Nucleus accumbens (tissue), 56 donors: ENCODE measurements around the gene FRMD1.

Experiments
- DNase-seq, 56 donors: peaks; one replicate each; lab custom pipeline; 2025; lab: John Stamatoyannopoulos, UW

The FRMD1 gene

DNA sequence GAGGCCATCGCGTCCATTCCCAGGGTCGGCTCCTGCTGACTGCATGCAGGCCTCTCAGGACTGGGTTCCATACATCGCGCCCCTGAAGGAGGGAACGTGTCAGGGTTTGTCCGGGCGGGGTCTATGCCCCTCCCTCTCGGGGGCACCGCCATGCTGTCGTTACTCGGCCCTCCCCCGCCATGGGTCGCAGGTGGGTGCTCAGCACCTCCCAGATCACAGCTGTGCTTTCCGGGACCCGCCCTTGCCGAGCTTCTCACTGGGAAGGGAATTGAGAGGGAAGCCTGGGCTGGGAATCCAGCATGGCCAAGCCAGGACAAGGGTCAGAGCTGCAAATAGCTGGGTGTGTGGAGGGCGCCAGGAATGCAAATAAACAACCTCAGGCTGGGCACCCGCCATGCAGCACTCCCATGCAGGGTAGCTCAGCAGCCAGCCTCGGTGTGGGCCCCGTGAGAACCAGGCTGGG lies at the start of gene FRMD1:
Gene FRMD1, minus strand, starts transcription at position 270 of the 463 bp plus-strand sequence. Its CDS starts 118 bp downstream, at position 152.
- DNase-seq: no peak

DNA sequence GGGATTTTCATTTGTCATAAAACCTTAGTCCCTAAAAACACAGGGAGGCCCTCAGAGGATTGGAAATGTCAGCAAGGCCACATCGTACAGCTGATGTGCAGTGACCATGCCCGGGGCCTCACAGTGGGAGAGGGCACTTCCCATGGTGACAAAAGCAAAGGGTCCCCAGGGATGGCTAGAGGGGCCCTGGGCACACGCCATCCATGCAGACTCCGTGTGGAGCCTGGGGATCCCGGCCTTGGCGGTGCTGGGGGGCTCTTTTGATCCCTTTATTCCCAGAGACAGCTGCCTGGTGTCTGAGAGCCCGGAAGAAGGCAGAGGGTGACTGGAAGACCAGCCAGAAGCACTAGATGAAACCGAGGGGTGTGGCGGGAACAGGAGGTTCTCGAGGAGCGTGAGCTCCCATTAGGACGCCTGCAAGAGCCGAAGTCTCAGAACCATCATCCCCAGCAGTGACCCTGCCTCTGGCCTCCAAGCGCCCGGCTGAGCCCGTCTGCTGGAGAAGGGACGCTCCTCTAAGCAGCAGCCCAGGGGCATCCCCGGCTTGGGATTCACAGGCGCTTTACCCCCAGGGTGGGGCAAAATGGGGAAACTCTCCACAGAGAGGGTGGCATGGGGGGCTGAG lies 49.1 kb upstream of the FRMD1 start:
- DNase-seq: no peak

DNA sequence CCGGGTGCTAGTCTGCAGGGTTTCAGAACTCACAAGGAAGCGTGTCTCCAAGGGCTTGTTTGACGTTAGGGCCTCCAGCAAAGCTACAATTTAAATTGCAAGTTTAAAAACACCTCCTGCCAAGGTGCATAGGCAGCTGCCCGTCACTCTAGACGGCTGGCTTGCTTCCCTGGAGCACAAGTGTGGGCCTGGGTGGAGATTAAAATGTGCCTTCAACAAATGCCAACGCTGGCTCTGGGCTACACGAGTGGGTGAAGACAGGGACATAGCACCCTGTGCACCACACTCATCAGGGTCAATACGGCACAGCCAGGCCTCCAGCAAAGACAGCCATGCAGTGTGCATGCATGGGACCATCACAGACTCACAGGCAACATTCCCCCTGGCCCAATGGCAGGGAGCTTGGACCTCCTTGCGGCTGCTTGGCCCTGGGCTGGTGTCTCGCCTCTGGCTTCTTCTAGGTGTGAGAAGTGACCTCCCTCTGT lies 48.4 kb upstream of the FRMD1 start:
- DNase-seq: no peak

DNA sequence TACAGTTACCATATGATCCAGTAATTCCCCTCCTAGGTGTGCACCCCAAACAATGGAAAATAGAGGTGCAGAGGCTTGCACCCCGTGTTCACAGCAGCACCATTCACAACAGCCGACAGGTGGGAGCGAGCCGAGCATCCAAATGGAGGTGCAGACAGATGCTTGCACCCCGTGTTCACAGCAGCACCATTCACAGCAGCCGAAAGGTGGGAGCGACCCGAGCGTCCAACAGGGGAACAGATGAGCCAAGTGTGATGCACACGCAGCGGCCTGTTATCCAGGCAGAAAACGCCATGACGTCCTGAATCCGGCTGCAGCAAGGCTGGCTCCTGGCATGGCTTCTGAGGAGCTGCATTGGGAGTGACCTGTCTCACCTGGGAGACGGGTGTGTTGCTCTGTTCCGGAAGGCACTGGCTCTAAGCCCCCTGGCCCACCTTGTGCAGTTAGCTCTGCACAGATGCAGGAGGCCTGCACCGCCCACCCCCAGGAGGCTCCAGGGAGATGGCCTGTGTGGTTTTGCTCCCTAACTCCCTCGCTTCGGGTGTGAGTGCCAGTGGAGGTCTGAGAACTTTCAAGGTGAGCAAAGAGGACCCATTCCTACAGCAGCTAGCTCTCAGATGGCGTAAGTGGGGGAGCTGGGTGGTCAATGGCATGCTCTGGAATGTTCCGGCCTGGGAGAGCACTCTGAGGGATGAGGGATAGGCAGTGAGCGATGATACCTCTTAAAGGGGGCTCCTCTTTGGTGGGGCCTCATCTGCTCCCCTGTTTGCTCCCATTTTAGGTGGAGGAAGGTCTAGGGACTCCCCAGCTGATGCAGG lies 47.8 kb upstream of the FRMD1 start:
- DNase-seq: no peak

DNA sequence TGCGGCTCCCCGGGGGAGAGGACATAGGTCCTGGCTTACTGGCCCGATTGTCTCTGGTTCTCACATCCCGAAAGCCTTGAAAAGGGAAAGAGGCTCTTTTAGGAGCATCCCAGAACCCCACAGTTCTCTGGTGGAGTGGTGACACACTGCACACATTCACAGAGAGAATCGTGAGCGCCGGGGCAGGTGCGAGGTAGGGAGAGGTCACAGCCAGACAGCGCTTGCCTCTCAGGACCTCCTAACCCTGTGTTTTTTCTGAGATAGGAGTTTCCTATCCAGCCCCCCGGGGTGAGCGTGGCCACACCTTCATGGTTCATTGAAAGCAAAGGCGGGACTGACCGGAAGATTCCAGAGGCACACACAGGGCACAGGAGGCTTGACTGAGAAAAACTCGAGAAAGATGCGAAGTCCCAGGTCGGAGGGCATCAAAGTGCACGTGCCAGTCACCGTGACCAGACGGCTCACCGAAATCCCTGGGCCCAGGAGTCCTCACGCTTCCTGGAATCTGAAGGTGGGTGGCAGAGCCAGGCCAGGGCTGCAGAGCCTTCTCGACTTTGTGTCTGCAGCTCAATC lies 46.5 kb upstream of the FRMD1 start:
- no peak for DNase-seq

DNA sequence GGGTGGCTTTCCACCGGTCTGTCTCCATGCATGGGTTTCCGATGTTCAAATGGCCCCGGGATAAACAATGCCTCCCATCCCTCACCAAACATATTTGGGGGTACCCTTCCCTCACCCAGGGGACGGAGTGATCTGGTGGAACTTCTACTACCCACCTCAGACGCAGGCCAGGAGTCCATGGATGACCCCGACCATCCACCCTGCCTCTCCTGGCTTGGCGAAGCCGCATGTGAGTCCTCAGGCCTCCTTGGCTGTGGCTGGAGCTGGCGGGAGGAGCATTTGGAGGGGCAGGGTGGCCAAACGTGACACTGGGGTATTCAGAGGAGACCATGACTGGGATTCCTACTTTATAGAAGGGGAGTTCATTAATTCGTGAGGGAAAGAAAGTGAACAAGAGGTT lies 45.9 kb upstream of the FRMD1 start:
- no peak for DNase-seq

DNA sequence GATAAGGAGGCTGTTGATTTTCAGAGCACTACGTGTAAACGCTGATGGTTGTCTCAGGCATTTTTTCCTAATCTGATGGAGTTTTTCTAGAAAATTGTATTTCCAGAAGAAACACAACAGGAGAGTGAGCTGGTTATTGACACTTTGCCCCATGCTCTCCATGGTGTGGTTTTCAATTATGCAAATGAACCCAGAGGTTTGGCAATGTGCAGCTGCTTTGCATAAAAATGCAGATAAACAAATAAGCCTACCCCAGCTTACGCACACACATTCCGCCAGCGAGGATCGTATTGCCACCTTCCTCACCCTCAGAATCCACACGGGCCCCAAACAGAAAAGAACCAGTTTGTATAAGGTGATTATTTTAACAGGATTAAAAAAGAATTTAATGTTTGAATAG lies 45.1 kb upstream of the FRMD1 start:
- no peak for DNase-seq

DNA sequence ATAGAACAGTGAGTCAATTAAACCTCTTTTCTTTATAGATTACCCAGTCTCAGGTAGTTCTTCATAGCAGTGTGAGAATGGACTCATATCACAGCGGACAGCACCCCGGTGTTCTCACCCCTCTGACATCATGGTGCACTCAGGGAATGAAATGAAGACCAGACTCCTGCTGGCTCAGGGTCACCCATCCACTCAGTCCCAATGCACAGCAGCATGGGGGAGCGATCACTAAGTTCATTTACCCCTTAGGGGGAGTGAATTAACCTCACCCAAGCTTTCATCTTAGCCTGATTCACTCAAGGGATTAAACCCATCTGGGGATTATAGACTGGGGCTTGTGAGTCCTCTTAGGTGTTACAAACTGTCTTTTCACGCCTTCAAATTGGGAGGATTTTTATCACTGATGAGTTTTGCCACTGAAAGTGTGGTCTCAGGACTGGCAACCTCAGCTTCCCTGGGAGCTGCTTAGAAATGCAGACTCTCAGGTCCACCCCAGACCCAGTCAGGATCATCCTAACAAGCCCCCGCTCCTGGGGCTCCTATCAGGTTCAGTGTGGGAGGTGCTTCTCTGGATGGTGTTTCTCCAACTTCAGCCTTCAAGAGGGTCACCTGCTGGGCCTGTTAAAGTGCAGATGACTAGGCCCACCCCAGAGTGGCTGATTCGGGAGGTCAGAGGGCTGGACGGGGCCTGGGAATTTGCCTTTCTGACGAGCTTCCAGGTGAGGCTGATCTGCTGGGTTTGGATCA lies 44.3 kb upstream of the FRMD1 start:
- no peak for DNase-seq

DNA sequence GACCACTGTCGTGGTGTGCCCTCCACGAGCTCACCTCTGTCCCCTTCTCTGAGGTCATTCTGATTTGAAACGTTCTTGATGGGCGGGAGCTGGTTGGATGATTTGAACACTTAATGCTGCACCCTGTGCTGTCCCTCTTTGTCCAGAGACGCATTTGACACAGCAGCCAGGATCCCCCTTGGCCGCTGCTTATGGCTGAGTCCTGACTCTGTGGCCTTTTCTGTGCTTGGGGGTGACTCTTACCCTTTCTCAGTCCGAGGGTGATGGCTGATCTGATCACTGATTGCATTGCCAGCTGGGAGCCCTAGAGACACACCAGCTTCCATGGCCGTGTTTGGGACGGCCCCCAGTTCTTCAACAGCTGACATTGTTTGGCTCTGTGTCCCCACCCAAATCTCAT lies 43.5 kb upstream of the FRMD1 start:
- DNase-seq: no peak

DNA sequence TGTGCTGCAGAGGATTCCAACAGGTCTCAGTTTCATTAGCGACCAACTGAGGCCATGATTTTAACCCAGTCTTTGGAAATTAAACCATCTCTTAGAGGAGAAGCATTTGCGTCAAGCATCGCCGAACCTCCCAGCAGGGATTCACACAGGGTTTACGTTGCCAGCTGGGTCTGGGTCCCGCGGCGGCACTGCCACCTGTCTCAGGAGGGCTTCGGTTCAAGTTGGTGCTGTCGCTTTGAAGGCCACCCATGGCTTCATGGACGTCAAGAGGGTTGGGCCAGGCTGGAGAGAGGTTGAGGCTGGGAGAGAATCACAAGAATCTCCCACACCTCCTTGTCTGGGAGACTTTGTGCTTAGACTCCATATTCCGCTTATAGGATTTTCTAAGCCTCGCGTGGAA lies 43.0 kb upstream of the FRMD1 start:
- DNase-seq: no peak

DNA sequence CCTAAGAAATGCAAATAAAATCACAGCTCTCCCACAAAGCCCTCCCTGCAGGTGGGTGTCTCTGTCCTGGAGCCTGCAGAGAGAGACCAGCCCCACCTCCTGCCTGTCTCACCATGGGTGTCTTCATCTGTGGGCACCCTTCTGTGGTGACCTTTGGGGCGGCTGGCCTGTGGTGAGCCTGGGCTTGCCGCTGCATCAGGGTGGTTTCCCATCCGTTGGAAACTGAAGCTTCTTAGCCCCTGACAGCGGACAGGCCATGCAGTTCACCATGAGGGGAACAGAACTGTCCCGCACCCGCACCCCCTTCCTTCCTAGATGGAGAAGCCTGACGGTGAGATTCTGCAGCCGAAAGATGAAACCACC lies 42.3 kb upstream of the FRMD1 start:
- no peak for DNase-seq

DNA sequence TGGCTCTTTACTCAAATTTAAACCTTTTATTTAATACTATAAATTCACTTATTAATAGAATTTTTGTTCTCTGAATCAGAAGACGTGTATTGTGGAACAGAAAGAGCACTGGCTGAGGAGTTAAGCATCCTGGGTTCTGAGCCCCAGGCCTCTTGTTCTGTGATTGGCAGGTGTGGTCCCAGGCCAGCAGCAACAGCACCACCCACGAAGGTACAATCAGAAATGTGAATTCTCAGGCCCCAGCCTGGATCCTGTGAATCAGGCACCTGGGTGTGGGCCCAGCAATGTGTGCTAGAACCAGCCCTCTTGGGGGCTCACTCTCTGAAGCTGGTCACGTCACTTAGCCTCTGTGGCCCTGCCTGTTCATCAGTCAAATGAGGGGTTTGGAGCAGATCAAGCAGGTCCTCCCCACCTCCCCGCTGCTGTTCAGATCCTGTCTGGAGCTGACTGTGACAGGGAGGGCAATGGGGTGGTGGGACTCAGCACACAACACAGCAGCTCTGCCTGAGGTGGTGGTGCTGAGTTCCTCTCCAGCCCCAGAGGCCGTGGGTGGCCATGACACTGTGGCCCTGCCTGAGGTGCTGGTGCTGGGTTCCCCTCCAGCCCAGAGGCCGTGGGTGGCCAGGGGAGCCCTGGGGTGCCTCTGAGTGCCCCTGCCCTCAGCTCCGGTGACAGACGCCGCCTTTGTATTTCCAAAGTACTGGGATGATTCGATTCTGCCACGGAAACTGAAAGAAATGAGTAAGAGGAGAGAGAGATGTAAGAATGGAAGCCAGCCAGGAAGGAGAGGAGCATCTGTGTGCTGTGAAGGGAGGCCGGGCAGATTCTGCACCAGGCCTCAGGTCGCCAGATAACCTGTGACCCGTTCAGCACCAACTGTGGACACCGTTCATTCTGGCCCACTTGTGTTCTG lies 41.6 kb upstream of the FRMD1 start:
- DNase-seq: no peak

DNA sequence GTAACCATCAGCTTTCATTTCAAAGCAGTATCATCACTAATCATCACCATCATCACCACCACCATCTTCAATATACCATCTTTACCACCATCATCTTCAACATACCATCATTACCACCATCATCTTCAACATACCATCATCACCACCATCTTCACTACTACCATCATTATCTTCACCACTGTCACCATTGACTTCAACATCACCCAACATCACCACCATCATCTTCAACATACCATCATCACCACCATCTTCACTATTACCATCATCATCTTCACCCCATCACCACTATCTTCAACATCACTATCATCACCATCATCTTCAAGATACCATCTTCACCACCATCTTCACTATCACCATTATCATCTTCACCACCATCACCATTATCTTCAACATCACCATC lies 40.5 kb upstream of the FRMD1 start:
- DNase-seq: no peak

DNA sequence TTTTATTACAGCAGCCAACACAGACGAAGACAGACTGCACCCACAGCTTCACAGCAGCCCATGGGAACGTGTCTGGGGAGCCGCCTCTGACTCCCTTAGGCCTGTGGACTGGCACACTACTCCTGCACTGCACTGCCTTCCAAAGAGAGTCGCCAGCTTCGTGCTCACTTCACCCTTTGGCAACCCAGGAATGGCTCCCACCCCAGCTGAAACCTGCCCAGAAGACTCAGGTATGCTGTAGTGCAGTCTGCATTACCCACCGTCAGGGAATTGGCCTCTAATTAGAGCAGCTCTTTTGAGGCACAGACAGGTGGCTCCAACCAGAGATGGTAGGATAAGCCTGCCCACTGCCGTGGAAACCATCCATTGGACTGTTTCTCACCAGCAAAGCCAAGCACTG lies 39.9 kb upstream of the FRMD1 start:
- DNase-seq: no peak

DNA sequence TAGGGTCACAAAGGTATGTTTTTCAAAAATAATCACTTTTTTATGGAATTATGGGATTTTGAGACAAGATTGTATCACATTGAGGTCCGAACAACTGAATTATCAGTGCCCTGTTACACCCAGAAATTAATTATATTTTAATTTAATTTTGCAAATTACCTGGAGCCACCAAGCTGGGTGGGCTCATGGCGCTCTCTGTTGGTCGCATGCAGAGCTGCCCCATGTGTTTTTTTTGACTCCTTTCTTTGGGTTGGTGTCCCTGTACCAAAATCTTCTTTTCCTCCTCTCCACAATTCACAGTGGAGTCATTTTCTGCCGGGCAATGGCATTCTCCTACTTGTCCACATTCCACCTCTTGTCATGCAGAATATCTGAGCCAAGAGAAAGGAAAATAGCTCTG lies 38.9 kb upstream of the FRMD1 start:
- no peak for DNase-seq

DNA sequence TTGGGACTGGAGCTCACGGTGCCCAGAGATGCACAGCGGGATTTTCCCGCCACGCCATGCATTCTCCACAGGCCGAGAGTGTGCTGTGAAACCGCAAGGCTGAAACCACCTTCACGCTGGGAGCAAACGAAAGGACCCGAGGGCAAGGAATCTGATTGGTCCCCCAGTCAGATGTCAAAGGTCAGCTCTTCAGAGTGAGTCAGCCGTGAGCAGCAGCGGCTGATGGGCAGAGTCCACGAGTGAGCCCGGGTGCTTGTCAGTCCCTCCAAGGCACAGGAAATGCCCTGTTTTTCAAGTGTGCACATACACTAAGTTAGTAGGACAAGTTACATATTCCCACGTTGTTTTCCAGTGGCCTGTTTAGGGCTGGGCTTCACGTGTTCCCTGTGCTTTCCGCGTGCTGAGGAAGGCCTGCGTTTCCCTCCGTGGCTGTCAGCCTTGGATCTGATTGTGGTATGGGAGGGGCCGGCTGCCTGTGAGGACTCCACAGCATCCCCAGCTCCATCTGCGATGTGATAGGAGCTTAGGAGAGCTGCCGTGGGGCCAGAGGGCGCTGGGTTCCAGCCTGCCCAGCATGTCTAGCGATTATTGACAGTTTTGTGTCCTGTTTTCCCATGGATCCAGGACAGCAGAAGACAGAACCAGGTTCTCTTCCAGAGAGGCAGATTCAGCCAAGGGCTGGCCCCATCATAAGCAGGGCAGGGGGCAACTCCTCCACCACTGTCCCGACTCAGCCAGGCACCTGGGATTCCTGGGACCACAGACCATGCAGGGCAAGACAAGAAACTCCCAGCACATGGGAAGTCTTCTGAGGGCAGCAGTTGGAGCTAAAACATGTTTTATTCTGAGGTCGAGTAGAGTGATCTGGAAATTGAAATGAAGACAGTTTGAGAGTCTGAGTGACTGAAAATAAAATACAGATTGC lies 38.2 kb upstream of the FRMD1 start:
- DNase-seq: no peak

DNA sequence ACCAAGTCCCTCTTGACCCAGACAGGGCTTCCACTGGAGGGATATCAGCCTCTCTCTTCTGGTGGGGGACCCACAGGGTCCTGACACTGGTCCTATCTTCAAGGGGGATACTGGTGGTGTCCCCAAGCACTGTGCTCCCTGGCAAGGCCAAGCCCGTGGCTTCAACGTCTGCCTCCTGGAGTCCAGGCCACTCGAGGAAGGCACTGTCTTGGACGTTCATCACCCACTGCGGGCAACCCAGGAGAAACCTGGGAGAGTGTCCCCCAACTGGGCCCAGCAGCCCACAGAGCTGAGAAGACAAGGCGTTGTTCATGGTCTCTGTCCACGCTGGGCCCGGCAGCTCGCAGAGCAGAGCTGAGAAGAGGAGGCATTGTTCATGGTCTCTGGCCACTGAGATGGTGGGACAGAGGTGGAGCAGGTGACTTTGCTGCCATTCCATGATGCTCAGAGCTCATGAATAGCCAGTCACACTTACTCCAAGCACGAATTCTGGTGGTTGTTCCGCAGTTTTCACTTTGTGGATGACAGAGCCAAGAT lies 37.5 kb upstream of the FRMD1 start:
- no peak for DNase-seq

DNA sequence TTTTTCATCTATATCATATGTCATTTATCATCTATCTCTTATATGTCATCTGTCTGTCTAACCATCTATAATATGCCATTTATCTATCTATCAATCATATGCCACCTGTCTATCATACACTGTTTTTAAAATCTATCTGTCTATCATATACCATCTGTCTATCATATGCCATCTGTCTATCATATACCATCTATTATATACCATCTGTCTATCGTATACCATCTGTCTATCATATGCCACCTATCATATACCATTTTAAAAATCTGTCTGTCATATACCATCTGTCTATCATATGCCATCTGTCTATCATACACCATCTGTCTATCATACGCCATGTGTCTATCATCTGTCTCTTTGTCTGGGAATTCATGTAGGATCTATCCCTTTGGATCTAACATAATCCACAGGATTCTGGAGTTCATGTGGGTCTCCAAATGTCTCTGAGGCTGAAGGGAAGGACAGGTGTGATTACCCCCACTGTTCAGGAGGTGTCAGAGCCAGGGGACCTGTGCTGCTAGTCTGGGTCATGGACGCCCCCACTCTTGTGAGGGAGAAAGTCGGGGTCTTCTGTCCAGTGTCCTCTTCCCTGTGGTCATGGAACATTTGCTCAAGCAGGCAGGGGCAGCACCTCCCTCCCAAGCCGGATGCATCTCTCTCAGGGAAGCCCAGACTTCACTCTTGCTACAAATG lies 36.9 kb upstream of the FRMD1 start:
- no peak for DNase-seq
